Stimulated activated CD4-positive, alpha-beta T cell treated with anti-CD3 and anti-CD28 coated beads, Interleukin-4, amount 100 ng/mL, for 24 hours (primary cell): ENCODE data around the gene LIPC.
A peak's percentile ranks its signal among the peaks of the same experiment; 100 is the strongest.

Source experiments
- DNase-seq: peaks from one replicate; pipeline ENCODE4 v3.0.0-alpha.2; 2020

Gene LIPC

GRCh38 chr15:58407236-58407775 lies 24.5 kb upstream of the LIPC start:
- no peak for DNase-seq

DNA sequence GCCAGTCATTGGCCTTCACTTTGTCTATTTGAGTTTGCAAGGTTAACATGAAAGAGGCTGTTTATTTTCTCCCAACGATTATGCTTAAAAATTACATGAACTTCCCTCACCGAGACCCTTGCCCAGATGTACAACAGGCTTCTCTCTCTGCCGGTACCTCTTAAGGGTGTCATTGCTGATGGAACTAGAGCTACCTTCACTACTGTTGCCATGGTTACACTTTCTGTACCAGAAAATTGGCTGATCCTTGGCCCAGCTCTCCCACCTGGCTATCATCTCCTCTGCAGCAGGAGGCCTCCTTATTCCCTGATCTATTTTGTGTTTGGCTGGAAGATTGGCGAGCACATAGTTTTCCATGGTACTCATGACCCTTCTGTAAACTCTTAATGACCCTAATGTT lies 24.0 kb upstream of the LIPC start:
- no peak for DNase-seq

- DNase-seq: no peak
These were observed 21.9 kb upstream of the LIPC start for GRCh38 chr15:58409861-58410260.

- DNase-seq: peak; percentile 13
These were observed 21.4 kb upstream of the LIPC start for GRCh38 chr15:58410353-58410752.

GRCh38 chr15:58413253-58413652 lies 18.5 kb upstream of the LIPC start:
- no peak for DNase-seq

- DNase-seq: no peak
These were observed 16.2 kb upstream of the LIPC start for GRCh38 chr15:58415636-58416035.

DNA sequence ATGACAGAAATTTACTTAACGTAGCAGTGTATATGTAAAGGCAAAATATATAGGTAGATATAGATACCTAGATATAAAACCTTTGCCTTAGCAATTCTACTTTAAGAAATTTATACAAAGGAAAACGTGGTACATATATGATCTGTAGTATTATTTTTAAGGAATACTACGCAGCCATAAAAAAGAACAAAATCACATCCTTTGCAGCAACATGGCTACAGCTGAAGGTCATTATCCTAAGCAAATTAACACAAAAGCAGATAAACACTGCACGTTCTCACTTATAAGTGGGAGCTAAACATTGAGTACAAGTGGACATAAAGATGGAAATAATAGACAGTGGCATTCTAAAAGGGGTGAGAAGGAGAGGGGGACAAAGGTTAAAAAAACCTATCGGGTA lies 14.8 kb upstream of the LIPC start:
- no peak for DNase-seq

DNA sequence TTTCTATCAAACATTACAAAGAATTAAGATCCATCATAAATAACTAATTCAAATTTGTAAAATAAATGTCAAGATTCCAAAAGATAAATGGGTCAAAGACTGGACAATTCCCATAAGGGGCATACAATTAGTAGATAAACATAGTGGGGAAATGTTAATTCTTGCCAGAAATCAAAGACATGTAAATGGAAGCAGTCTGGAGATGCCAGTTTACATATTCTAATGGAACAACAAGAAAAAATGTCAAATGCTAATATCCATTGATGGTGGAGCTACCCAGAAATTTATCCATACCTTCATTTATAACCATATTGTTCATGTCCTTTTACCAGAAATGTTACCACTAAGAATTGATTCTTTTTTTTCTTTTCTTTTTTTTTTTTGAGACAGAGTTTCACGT lies 13.7 kb upstream of the LIPC start:
- no peak for DNase-seq

DNA sequence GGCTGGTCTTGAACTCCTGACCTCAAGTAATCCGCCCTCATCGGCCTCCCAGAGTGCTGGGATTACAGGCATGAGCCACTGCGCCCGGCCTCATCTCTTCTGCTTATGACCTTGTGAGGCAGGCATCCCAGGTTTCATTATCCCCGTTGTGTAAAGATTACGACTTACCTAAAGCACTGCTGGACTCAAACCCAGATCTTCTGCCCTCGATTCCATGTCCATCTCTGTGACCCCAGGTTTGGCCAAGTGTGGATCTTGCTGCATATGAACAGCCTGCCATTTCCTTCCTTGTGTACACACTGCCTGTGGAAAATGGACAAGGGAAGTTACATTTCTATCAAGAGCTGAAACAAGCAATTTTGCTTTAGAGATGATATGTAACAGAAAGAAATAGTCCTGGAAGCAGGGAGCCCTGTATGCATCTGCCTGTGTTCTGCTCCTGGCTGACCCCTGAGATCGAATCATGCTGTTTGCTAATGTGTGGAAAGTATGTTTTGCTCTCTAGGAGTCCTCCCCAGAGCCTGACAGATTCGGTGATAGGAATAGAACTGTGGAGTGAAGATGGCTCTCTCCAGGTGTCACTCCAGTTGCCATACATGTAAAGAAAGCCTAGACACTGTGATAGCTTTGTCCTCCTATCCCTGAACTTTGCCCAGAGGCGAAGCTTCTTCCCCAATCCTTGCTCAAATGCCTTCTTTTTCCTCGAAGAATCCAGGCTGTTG lies 11.8 kb upstream of the LIPC start:
- no peak for DNase-seq

GRCh38 chr15:58420579-58421043 lies 11.2 kb upstream of the LIPC start:
- DNase-seq: no peak

DNA sequence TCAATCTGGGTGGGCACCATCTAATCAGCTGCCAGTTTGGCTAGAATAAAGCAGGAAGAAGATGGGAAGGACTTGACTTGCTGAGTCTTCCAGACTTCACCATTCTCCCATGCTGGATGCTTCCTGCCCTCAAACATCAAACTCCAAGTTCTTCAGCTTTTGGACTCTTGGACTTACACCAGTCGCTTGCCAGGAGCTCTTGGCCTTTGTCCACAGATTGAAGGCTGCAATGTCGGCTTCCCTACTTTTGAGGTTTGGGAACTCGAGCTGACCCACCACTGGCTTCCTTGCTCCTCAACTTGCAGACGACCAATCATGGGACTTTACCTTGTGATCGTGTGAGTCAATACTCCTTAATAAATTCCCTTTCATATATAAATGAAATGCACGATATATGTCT lies 8.6 kb upstream of the LIPC start:
- no peak for DNase-seq

DNA sequence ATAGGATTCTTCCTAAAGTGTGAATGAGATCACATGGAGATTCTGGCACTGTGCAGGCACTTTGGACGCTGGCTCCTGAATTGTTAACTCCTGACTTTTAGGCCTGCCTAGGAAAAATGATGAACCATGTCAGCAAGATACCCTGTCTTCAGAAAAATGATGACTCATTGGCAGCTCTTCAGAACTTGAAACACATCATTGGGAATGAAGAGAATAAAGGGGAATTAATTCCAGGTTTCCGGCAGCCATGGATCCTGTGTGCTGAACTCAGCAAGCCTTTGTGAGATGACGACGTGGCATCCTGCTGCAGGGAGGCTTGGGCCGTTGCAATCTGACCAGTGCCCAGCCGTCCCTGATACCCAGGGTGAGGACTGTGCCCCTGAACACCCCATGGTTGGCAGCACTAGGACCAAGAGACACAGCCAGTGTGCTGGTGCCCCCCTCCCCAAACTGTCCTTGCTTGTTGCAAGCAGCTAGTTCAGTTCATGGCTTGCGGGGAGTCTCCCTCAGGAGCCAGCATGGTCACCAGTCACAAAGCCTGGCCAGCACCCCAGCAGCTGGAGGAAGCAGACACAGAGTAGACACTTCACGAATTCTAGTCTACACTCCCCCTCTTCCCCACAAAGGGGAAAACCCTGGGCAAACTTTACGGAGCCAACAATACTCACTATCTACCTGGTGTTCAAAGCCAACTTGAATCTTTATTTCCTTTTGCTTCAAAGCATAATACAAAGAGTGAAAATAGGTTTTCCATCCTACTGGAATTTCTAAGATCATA lies 7.8 kb upstream of the LIPC start:
- DNase-seq: no peak

GRCh38 chr15:58424722-58425121 lies 7.1 kb upstream of the LIPC start:
- DNase-seq: no peak

GRCh38 chr15:58425185-58425584 lies 6.6 kb upstream of the LIPC start:
- DNase-seq: no peak

DNA sequence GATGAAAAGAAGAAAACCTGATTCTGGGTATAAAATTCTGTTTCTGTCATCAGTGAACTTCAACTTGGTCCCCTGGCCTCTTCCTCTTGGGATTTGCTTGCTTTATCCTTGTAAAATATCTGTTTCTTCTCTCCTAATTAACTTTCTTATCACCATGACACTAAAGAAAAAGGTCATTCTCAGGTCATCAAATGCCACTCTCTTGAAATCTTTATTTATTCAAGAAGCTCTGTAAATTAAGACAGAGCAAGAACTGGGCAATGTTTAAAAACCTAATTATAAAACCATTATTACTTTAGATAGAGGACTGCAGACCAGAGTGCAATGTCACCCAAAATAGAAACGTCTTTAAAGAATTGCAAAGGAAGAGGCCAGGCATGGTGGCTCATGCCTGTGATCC lies 6.0 kb upstream of the LIPC start:
- DNase-seq: no peak

GRCh38 chr15:58426501-58426900 lies 5.3 kb upstream of the LIPC start:
- DNase-seq: no peak

GRCh38 chr15:58427987-58428386 lies 3.8 kb upstream of the LIPC start:
- DNase-seq: no peak

- DNase-seq: no peak
These were observed 1.5 kb upstream of the LIPC start for GRCh38 chr15:58430224-58430787.

- no peak for DNase-seq
These were observed 610 bp downstream of the LIPC start for GRCh38 chr15:58432401-58432800.

GRCh38 chr15:58433597-58434333 lies 2.0 kb downstream of the LIPC start:
- DNase-seq: no peak

- DNase-seq: no peak
These were observed 2.6 kb downstream of the LIPC start for GRCh38 chr15:58434334-58434875.

- DNase-seq: no peak
These were observed 4.8 kb downstream of the LIPC start for GRCh38 chr15:58436552-58436951.
